UCSD-AML1 (cell line): ENCODE measurements around the gene C19orf47.
"Not testable (repeated sequence)": the region's sequence is repeated elsewhere in the genome, so short reads cannot be mapped to it uniquely, and the experiment has no call there.

Experiments
- DNase-seq: peaks from one replicate; lab custom pipeline; 2025; ENCODE audit not compliant: unreplicated experiment; lab: John Stamatoyannopoulos, UW

The C19orf47 gene

DNA sequence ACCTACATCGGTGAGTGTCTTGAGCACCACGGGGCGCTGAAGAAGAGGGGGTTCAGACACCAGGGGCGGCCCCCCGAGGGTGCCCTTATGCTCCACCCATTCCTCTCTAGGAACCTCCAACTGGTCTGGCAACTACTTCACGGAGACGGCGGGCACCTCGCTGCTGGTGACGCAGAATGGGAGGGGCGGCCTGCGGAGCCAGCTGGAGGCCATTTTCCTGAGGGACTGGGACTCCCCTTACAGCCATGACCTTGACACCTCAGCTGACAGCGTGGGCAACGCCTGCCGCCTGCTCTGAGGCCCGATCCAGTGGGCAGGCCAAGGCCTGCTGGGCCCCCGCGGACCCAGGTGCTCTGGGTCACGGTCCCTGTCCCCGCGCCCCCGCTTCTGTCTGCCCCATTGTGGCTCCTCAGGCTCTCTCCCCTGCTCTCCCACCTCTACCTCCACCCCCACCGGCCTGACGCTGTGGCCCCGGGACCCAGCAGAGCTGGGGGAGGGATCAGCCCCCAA lies 29.7 kb upstream of the C19orf47 start:
- no peak for DNase-seq

DNA sequence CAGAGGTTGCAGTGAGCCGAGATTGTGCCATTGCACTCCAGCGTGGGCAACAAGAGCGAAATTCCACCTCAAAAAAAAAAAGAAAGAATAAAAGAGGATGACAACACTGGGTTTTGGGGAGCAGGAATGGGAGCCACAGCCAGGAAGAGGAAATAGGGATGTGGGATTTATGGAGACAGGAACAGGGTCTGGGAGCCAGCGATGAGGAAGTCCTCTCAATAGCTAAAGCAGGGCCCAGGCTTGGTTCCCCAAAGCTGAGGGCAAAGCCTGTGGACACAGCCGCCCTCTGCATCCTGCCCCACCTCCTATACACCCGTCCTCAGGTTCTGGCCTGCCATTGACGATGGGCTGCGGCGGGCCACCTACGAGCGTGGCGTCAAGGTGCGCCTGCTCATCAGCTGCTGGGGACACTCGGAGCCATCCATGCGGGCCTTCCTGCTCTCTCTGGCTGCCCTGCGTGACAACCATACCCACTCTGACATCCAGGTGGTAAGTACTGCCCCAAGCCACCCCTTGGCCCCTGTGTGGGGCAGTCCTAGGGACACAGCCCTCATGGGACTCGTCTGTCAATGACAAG lies 28.2 kb upstream of the C19orf47 start:
- DNase-seq: no peak

DNA sequence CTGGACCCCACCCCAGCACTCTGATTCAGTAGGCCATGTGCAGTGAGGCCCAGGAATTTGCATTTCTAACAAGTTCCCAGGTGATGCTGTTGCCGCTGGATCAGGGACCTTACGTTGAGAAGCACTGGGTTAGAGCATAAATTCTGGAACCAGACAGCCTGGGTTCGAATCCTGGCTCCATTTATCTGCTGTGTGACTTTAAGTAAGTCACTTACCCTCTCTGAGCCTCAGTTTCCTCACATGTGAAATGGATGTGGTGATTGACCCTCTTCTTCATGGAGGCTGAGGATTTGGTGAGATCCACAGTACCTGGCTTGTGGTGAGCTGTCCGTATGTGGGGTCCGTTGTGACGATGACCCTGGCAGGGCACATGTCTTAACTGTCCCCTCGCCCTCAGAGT lies 25.9 kb upstream of the C19orf47 start:
- no peak for DNase-seq

DNA sequence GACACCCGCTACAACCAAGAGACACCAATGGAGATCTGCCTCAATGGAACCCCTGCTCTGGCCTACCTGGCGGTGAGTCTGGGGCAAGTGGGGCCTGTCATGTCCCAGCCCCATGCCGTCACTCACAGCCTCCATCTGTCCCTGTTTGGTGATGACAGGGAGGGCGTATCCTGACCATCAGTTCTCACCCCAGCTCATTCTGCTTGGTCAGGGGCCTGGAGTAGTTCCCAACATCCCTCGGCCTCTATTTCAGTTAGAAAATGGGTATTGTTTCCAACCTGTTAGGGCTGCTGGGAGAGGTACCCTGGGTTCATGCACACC lies 23.6 kb upstream of the C19orf47 start:
- DNase-seq: no peak

DNA sequence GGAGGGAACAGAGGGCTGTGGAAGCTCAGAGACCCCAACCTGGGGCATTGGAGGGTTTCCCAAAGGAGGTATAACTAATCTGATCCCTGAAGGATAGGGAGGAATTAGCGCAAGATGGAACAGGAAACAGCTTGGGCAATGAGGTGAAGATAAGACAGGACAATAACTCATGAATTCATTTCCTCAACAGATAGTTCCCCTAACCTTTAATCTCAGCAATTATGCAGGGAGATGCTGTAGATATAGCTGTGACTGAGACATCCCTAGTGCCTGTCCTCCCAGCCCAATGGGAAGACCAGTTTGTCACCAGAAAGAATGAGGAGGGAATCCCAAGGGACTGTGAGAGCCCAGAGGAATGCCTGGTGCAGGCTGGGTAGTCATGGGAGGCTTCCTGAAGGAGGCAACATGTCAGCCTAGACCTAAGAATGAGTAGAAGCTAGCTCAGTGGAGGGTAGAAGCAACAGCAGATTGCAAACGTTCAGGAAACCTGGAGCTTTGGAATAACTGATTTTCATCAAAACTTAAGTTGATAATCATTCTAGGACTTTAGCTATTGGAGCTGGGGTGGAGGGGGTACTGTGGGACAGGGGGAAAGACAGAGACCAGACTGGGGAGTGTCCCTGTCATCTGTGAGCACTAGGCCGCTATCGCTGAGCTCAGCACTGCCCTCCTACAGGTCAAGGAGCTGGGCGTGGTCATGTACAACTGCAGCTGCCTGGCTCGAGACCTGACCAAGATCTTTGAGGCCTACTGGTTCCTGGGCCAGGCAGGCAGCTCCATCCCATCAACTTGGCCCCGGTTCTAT lies 23.0 kb upstream of the C19orf47 start:
- DNase-seq: no peak

DNA sequence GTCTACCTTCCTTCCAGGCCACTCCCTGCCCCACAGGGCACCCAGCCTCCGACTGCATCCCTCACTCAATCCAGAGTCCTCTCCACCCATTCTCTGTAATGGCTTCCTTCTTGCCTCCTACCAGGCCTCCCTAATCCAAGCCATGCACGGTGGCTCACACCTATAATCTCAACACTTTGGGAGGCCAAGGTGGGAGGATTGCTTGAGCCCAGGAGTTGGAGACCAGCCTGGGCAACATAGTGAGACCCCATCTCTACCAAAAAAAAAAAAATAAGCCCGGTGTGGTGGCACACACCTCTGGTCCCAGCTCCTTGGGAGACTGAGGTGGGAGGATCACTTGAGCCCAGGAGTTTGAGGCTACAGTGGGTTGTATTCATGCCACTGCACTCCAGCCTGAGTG lies 22.1 kb upstream of the C19orf47 start:
- not testable (repeated sequence) for DNase-seq

DNA sequence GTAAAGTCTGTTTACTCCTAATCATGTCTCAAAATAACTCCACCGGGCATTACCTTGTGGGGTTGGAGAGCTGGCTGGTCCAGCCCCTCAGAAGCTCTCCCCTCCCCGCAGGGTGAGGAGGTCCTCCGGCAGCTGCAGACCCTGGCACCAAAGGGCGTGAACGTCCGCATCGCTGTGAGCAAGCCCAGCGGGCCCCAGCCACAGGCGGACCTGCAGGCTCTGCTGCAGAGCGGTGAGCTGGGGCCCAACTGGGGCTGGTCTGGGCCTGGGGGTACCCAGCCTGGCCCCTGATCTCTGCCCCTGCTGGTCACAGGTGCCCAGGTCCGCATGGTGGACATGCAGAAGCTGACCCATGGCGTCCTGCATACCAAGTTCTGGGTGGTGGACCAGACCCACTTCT lies 21.6 kb upstream of the C19orf47 start:
- no peak for DNase-seq

DNA sequence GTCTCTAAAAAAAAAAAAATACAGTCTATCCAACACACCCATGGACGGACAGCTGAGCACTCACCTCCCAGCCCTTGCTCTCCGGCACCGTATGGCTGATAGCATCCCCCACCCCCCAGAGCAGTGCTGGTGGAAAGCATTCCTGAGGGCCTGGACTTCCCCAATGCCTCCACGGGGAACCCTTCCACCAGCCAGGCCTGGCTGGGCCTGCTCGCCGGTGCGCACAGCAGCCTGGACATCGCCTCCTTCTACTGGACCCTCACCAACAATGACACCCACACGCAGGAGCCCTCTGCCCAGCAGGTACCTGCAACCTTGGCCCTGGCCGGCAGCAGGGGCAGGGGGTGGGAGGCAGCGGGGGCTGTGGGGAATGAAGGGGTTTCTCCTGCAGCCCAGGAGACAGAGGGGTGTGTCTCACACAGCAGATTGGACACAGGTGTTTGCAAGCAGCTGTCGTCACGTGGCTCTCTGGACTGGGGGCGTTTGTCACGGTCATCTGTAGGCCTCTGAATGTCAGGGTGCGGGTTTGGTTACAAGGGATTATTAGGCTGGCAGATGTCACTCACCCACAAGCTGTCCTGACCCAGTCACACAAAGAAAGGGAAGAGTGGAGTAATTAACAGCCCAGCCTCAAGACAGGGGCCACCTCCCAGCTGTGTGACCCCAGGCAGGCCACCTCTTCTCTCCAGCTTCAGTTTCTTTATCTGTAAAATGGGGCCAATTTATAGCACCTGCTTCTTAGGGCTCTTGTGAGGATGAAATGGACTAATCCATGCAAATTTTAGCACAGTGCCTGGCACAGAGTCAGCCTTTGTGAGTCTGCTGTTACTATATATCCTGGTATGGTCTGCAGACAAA lies 19.6 kb upstream of the C19orf47 start:
- no peak for DNase-seq

DNA sequence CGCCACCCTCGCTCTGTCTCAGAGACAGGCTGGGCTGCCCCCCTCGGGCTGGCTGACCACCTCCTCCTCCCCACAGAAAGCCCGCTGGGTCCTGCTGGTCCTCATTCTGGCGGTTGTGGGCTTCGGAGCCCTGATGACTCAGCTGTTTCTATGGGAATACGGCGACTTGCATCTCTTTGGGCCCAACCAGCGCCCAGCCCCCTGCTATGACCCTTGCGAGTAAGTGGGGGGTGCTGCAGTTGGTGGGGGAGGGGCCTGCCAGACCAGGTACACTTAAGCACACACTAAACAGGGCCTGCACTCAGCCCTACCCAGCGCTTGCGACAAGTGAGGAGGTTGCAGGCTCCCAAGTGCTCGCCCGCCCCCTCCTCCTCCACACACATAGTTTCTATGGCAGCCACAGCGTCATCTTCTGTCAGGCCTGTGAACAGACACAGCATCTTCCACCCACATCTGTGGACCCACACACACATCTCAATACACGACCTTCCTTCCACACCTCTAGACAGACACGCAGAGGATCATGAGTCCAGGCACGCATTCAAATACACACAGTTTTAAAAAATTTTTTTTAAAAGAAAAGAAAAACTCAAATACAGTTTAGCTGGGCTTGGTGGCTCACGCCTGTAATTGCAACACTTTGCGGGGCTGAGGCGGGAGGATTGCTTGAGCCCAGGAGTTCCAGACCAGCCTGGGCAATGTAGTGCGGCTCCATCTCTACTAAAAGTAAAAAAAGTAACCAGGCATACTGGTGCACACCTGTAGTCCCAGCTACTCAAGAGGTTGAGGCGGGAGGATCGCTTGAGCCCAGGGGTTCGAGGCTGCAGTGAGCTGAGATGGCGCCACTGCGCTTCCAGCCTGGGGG lies 18.7 kb upstream of the C19orf47 start:
- DNase-seq: no peak

DNA sequence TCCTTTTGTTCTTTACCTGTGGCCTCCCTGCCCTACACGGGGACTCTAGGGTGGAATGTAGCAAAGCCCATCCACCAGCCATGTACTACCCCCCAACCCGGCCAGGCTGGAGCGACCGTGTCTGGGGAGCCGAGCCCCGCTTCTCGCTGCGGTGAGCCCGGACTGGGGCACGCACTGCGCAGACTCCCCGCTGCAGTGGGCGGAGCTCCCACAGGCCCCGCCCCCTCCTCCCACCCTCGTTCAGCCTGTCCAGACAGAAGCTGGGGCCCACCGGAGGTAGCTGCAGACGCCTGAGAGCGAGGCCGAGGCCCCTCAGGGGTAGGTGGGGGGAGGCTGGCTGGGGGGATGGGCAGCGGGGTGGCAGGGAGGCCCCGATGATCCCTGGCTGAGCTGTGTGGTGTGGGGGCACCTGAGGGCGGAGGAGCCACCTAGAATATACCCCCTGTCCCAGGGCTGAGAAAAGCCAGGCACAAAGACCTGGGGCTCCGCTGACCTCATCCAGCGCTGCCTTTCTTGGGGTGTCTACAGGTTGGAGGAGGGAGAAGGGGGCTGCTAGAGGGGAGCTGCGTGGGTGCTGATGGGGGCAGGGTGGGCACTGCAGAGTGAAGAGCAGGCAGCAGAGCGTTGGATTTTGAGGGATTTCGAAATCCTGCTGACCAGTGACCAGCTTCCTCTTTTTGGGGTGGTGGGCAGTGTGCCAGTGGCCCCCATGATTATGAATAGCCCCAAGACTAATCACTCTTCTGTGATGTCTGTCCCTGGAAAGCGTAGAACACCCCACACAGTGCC lies 17.6 kb upstream of the C19orf47 start:
- DNase-seq: no peak

DNA sequence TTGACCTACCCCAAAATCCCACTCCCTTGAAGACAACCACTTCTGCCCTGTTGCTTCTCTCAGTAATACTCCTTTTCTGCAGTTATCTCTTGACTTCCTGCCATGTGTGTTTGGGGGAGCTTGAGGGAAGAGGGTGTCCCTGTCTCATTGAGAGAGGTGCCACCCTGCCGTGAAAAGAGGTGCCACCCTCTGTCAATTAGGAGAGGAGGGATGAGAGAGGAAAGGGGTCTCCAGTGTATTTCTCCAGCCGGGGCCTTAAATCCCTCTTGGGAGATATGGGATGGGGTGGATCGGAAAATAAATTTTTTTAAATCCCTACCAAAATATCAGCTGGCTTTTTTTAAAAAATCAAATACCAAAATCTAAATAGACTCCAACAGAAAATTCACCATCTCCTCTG lies 16.8 kb upstream of the C19orf47 start:
- no peak for DNase-seq

DNA sequence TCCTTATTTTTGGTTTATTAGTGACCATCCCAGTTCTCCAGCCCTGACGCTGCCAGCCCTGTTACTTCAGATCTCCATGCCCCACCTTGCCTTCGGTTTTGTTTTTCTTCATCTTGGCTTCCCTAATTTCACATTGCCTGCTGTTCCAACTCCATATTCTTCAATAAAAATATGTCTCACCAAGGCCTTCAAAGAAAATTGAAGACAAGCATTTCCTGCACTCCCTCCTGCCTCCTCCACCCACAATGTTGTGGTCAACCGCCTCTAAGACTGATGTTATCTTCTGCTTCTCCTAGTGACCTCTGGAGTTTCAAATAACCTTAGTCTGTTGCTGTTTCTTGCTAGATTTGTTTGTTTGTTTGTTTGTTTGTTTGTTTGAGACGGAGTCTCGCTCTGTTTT lies 14.9 kb upstream of the C19orf47 start:
- peak; percentile 28 for DNase-seq

DNA sequence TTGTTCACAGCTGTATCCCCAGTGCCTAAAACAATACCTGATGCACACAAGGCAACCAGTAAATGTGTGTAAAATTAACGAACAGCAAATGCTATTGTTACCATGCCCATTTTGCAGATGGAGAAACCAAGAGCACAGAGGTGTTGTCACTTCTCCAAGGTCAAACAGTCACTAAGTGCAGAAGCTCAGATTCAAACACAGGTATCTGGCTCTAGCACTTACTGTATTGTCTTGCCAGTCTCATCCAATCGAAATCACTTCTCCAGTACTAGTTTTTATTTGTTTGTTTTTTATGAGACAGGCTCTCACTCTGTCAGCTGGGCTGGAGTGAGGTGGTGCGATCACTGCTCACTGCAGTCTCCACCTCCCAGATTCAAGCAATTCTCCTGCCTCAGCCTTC lies 14.0 kb upstream of the C19orf47 start:
- no peak for DNase-seq

DNA sequence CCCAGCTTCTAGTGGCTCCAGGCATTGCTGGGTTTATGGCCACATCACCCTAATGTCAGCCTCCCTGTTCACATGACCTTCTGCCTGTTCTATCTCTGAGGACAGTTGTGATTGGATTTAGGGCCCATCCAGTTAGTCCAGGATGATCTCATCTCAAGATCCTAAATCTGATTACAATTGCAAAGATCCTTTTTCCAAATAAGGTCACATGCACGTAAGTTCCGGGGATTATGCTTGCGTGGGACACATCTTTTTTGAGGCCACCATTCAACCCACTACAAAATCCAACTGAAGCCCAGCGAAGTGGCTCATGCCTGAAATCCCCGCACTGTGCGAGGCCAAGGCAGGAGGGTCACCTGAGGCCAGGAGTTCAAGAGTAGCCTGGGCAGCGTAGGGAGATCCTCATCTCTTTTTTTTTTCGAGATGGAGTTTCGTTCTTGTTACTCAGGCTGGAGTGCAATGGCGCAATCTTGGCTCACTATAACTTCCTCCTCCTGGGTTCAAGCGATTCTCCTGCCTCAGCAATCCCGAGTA lies 12.6 kb upstream of the C19orf47 start:
- DNase-seq: no peak

DNA sequence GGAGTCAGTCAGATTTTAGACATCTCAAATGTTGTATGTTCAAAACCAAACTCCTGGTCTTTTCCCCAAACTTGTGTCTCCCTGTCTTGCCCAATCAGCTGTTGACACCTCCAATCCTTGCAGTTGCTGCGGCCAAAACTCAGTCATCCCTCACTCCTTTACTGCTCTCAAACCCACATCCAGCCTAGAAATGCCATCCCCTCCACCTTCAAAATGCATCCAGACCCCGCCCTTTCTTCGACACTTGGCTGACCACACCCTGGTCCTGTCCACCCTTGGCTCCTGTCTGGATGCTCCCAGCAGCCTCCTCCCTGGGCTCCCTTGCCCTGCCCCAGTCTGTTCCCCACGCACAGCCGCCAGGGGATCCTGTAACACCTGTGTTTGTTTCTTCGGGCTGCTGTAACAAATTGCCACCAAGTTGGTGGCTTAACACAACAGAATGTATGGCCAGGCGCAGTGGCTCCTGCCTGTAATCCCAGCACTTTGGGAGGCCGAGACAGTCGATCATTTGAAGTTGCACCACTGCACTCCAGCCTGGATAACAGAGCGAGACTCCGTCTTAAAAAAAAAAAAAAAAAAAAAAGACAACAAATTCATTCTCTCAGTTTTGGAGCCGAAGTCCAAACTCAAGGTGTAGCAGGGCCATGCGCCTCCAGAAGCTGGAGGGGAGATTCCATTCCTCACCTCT lies 12.0 kb upstream of the C19orf47 start:
- no peak for DNase-seq

DNA sequence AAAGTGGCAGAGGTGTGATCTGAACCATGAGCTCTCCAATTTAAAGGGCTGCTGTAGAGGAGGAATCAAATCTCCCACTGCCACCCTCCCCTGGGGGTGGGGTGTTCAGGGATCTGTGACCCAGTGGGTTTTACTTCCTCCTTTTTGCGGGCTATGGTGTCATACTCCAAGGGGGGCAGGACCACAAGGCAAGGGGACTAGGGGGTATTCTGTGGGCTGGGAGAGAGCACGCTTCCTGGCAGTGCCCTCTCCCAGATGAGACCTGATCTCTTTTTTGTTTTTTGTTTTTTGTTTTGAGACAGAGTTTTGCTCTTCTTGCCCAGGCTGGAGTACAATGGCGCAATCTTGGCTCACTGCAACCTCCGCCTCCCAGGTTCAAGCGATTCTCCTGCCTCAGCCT lies 10.6 kb upstream of the C19orf47 start:
- DNase-seq: peak; percentile 34

DNA sequence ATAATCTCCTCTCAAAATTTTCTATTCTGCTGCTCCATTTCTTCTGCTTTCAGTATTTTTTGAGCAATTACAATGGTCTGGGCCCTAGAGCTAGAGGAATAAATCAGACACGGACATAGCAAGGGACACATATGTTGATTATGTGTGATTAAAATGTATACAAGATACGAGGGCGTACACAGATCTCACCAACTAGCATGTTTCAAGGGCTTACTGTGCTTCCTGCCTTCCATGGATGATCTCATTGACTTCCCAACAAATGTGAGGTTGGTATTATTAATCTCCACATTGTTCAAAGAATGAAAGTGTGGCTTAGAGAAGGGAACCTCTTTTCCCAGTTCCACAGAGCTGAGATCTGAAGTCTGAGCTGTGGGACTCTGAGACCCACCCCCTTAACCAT lies 9.4 kb upstream of the C19orf47 start:
- DNase-seq: no peak

DNA sequence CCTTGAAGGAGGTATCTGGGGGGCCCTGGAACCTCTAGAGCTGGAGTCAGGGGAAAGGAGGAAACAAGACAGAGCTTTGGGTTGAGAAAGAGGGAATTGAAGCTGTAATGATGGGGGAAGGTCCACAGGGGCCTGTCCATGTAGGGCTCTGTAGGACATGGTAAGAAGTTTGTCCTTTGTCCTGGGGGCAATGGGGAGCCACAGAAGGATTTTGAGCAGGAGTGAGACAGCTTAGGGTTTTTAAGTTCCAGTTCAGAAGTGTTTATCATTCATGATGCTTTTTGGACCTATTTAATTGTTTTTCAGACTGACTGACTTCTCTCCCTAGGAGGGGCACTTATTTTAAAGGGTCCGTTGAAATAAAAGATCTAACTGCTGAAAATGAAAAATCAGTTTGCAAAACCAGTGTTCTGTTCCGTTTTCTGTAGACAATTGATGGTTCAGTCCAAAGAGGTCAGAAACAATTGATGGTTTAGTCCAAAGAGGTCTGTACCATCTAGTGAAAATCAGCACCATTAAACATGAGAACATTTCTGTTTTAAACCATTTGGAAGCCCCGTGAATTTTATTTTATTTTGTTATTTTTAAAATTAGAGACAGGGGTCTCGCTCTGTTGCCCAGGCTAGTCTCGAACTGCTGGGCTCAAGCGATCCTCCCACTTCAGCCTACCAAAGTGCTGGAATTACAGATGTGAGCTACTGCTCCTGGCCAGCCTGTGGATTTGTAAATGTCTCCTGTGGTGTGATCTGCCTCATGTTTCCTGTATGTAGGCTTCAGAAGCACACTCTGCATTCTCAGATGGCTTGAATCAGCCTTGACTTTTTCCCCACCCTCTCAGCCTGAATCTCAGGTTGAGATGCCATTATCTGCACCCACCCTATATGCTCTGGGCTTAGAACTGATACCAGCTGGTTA lies 8.7 kb upstream of the C19orf47 start:
- no peak for DNase-seq
